Measurements from ENCODE around the gene BABAM2.

The BABAM2 gene

GRCh38 chr2:28034696-28035095, 144.2 kb downstream of the BABAM2 start:
- no peak for DNase-seq (ENCODE audit: low read depth)
- no peak for TF ChIP-seq CTCF (conservative IDR thresholded peaks at IDR 0.05; ENCODE audit: low read depth, low read length)
- H3K4me3 ChIP-seq (ENCODE audit: low read length) = no peak overlapping the region

GRCh38 chr2:28035163-28035690, 144.7 kb downstream of the BABAM2 start:
- no peak overlapping the region for H3K4me3 ChIP-seq (ENCODE audit: low read length)
- no peak for DNase-seq (ENCODE audit: low read depth)
- no peak for TF ChIP-seq CTCF (conservative IDR thresholded peaks at IDR 0.05; ENCODE audit: low read depth, low read length)

- DNase-seq (ENCODE audit: low read depth) = no peak
- no peak for TF ChIP-seq CTCF (conservative IDR thresholded peaks at IDR 0.05; ENCODE audit: low read depth, low read length)
- no peak overlapping the region for H3K4me3 ChIP-seq (ENCODE audit: low read length)
These were observed 145.3 kb downstream of the BABAM2 start for GRCh38 chr2:28035816-28036215.

- no peak overlapping the region for H3K4me3 ChIP-seq (ENCODE audit: low read length)
- no peak for DNase-seq (ENCODE audit: low read depth)
- no peak for TF ChIP-seq CTCF (conservative IDR thresholded peaks at IDR 0.05; ENCODE audit: low read depth, low read length)
These were observed 145.8 kb downstream of the BABAM2 start for GRCh38 chr2:28036307-28036706.

- no peak for DNase-seq (ENCODE audit: low read depth)
- TF ChIP-seq CTCF (conservative IDR thresholded peaks at IDR 0.05; ENCODE audit: low read depth, low read length) = no peak
- H3K4me3 ChIP-seq (ENCODE audit: low read length) = no peak overlapping the region
These were observed 148.2 kb downstream of the BABAM2 start for GRCh38 chr2:28038722-28039121.

- TF ChIP-seq CTCF (conservative IDR thresholded peaks at IDR 0.05; ENCODE audit: low read depth, low read length) = no peak
- no peak overlapping the region for H3K4me3 ChIP-seq (ENCODE audit: low read length)
- DNase-seq (ENCODE audit: low read depth) = no peak
These were observed 155.3 kb downstream of the BABAM2 start for GRCh38 chr2:28045676-28046351.

- no peak overlapping the region for H3K4me3 ChIP-seq (ENCODE audit: low read length)
- TF ChIP-seq CTCF (conservative IDR thresholded peaks at IDR 0.05; ENCODE audit: low read depth, low read length) = no peak
- no peak for DNase-seq (ENCODE audit: low read depth)
These were observed 156.4 kb downstream of the BABAM2 start for GRCh38 chr2:28046921-28047320.
